AG04450 (cell line): Measurements from ENCODE around the gene NAT8L. TPM values are rescaled to one million over a fixed set of nuclear protein-coding genes. Genes with fewer than 3 reads are reported as not detected.

Experiments
- CTCF ChIA-PET: fragments of 300-600, 350-600 bp; formaldehyde crosslinking; extraction: SDS; loops from one replicate; lab custom pipeline; 2022; ENCODE audit warnings: antibody characterized with exemption, inconsistent platforms; lab: Charles Lee
- POLR2A ChIA-PET: fragments of 350-600 bp; formaldehyde crosslinking; extraction: SDS; loops from one replicate; lab custom pipeline; 2021; ENCODE audit warnings: antibody characterized with exemption, inconsistent platforms; lab: Yijun Ruan, JAX
- DNase-seq: peaks from one replicate; pipeline ENCODE4 v3.0.0-alpha.2; 2011; ENCODE audit warnings: low read depth, low spot score
- H3K27ac ChIP-seq: one replicate; pipeline ENCODE4 v1.5.1; 2012; ENCODE audit warnings: low read depth, low read length, control low read depth
- H3K27me3 ChIP-seq: one replicate; pipeline ENCODE4 v1.6.0; 2012; ENCODE audit warnings: low read length; ENCODE audit not compliant: control insufficient read depth, insufficient read depth
- H3K4me3 ChIP-seq: 2 replicates; pipeline ENCODE4 v1.5.1; 2011; ENCODE audit warnings: mild to moderate bottlenecking, low read depth, low read length, control low read depth
- H3K9me3 ChIP-seq: 2 replicates; pipeline ENCODE4 v1.5.1; 2012; ENCODE audit warnings: low read length; ENCODE audit not compliant: control insufficient read depth, insufficient read depth
- polyA plus RNA-seq: library from polyadenylated mRNA; depleted of rRNA; stranded (reverse); fragments of >200 nt; gene quantifications from 2 replicates; pipeline ENCODE4 v1.2.3, GENCODE V29; 2011
- TF ChIP-seq, protein P1 (sequence below): IDR thresholded peaks from 2 replicates; pipeline ENCODE4 v1.5.1; 2011; ENCODE audit warnings: low read depth, low read length, control low read depth, inconsistent platforms

NAT8L gene
- polyA plus RNA-seq, 1 experiment, result not detected

DNA sequence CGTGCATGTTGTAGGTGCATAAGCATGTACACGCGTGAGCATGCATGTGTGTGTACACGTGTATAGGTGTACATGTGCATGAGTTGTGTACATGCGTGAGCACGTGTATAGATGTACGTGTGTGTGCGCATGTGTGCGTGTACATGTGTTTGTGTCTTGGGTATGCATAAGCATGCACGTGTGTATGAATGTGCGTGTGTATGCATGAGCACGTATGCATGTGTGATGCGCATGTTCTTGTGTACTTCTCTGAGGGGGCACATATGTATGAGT lies 9.0 kb downstream of the NAT8L start:
- DNase-seq, result no peak
- peaks cover 2% of the 10 kb centered on the region; the same call in 1 of the 2 replicates for H3K9me3 ChIP-seq
- no peak overlapping the region for H3K4me3 ChIP-seq
- TF ChIP-seq, protein P1, sequence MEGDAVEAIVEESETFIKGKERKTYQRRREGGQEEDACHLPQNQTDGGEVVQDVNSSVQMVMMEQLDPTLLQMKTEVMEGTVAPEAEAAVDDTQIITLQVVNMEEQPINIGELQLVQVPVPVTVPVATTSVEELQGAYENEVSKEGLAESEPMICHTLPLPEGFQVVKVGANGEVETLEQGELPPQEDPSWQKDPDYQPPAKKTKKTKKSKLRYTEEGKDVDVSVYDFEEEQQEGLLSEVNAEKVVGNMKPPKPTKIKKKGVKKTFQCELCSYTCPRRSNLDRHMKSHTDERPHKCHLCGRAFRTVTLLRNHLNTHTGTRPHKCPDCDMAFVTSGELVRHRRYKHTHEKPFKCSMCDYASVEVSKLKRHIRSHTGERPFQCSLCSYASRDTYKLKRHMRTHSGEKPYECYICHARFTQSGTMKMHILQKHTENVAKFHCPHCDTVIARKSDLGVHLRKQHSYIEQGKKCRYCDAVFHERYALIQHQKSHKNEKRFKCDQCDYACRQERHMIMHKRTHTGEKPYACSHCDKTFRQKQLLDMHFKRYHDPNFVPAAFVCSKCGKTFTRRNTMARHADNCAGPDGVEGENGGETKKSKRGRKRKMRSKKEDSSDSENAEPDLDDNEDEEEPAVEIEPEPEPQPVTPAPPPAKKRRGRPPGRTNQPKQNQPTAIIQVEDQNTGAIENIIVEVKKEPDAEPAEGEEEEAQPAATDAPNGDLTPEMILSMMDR, result no peak
- POLR2A ChIA-PET, result no interaction called here
- CTCF ChIA-PET, result no interaction called here
- no peak overlapping the region for H3K27ac ChIP-seq
- peaks cover 12% of the 10 kb centered on the region for H3K27me3 ChIP-seq

DNA sequence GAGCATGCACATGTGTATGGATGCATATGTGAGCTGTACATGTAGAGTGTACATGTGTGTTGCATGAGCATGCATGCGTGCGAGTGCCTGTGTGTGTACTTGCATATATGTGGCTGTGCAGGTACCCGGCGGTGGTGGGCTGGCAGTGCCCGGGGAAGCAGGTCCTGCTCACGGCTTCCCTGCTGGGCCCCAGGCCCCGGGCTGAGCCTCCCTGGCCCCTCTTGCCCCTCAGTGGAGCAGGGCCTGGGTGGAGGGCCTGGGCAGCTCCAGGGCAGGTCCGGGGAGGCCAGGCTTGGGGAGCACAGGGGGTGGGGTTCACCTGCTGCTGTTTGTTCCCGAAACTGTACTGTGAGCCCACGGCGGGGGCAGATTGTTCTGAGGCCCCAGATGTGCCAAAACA lies 9.4 kb downstream of the NAT8L start:
- TF ChIP-seq, protein P1, result no peak
- POLR2A ChIA-PET, result no interaction called here
- CTCF ChIA-PET, result no interaction called here

DNA sequence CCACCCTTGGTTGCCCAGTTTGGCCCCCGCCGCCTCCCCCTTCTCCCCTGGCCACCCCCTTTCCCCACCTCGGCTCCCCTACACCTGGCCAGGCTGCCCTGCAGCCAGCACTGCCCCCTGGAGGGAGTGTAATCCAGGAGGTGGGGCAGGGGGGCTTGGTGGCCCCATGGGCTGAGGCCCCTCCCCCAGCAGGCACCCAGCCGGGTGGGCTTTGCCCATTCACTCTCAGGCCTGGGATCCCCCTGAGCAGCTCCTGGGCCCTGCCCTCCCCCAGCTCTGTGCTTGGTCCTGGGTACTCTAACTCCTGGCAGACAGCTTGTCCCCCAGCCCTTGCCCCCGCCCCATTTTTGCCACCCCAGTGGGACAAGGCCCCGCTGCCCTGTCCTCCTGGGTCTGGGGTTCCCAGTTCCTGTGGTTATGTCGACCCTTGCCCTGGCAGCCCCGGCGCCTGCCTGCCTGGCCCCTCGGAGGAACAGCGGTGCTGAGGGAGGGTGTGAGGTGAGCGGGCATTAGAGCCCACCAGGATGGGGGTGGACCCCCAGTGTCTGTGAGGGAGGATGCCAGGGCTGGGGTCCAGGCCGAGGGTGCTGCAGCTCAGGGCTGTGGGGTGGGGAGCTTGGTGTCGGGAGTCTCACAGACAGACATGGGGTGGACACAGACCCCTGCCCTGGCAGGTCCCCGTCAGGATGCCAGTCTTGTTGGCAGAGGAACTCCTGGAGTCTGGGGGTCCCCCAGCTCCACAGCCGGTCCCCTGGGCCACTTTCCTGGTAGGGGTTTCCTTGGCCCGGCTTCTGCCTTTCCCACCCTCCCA lies 10.2 kb downstream of the NAT8L start:
- Histone ChIP-seq H3K9me3 (peaks cover 2% of the 10 kb centered on the region; the same call in 1 of the 2 replicates), H3K4me3 (no peak overlapping the region), H3K27ac (no peak overlapping the region), H3K27me3 (peaks cover 12% of the 10 kb centered on the region)
- no peak for DNase-seq
- TF ChIP-seq, protein P1, result no peak
- ChIA-PET POLR2A (no interaction called here), CTCF (no interaction called here)

More for the DNA sequence above, 9.4 kb downstream of the NAT8L start:
- no peak overlapping the region for H3K27ac ChIP-seq
- DNase-seq, result no peak
- H3K9me3 ChIP-seq, result peaks cover 2% of the 10 kb centered on the region; the same call in 1 of the 2 replicates
- peaks cover 12% of the 10 kb centered on the region for H3K27me3 ChIP-seq
- no peak overlapping the region for H3K4me3 ChIP-seq

DNA sequence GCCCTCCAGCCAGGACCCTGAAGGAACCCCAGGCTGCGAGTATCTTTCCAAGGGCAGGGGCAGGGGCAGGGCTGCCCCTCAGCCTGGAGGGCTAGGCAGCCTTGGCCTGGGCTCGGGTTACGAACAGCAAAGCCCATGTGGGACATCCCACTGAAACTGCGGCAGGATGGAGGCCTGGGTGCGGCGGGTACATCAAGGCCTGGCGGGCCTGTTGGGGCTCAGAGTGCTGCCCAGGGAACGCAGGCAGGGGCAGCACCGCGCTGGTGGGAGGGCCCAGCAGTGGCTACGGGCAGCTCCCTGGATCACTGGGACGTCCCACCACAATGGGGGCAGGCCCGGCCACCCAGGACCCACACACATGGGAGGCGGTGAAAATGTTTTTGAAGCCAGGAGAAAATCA lies 10.9 kb downstream of the NAT8L start:
- Histone ChIP-seq H3K27ac (no peak overlapping the region), H3K9me3 (peaks cover 2% of the 10 kb centered on the region; the same call in 1 of the 2 replicates), H3K4me3 (no peak overlapping the region), H3K27me3 (peaks cover 12% of the 10 kb centered on the region)
- TF ChIP-seq, protein P1, result no peak
- POLR2A ChIA-PET, result no interaction called here
- no peak for DNase-seq
- CTCF ChIA-PET, result no interaction called here

DNA sequence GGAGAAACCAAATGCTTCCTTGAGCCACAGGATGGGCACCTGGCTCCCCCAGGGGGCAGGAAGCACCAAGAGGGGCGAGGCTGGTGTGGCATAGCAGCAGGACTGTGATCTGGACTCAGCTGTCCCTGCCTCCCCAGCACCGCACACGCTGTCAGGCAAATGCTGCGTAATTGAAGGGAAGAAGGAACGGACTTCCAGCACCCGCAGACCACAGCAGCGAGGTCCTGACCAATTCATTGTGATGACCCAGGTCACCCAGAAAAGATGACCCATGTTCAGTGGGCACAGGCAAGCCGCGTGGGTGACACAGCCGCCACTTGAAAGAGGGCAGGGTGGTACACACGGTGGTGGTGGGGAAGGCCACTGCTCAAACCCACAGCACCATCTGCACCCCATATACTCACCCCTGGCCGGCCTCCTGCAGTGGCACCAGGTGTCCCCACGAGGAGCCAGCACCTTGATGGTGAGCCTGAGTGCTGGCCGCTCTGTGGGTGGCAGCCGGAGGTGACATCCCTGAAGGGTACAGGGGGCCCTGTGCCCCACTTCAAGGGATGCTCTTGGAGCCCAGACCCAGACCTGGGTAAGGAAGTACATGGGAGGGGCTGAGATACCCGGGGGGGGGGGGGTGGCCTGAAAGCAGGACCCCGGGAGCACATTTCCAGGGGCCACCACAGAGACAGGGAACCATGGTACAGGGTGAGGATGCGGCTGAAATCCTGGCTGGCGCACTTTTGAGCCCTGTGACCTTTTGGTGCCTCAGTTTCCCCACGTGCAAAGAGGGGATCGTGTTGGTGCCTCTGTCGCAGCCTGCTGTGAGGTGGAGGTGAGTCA lies 11.5 kb downstream of the NAT8L start:
- no peak overlapping the region for H3K4me3 ChIP-seq
- no peak overlapping the region for H3K27ac ChIP-seq
- H3K27me3 ChIP-seq, result peaks cover 12% of the 10 kb centered on the region
- no peak for DNase-seq
- H3K9me3 ChIP-seq, result peaks cover 2% of the 10 kb centered on the region; the same call in 1 of the 2 replicates
- POLR2A ChIA-PET, result no interaction called here
- TF ChIP-seq, protein P1, result no peak
- CTCF ChIA-PET, result no interaction called here
